ENCODE data around the gene TMEM178A. TPM values are rescaled to one million over a fixed set of nuclear protein-coding genes. Genes with fewer than 3 reads are reported as not detected.

TMEM178A gene
- polyA plus RNA-seq, 1 donor from 2014 or later = 31.8 TPM

DNA sequence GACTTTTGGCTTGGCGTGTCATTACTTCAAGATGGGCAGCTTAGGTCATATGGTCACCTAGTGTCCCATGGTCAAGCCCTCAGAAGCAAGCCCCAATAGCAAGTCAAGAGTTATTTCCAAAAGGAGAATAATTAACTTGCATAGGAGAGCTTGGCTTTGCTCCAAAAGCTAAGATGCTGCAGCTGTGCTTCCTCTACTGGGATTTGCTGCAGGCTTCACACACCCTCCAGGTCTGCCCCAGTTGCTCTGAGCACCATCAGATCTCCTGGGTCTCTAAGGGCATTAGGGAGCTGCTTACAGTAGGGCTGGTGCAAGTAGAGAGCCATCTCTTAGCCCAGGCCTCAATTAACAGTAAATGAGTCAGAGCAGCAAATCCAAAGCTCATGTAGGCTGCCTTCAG is 66.8 kb downstream of the TMEM178A start:
- Histone ChIP-seq H3K27me3 (ENCODE audit: insufficient read depth, low read depth, low read length) (no peaks in the 10 kb centered on the region), H3K9me3 (ENCODE audit: low read length) (no peaks in the 10 kb centered on the region), H3K27ac (ENCODE audit: low read length) (no peak overlapping the region), H3K9me2 (ENCODE audit: insufficient read depth, low read length) (no peaks in the 10 kb centered on the region), H2AFZ (ENCODE audit: low read depth, low read length) (no peak overlapping the region), H3K36me3 (ENCODE audit: insufficient read depth, low read length) (peaks cover 4% of the 10 kb centered on the region), H3F3A (ENCODE audit: insufficient read depth, low read length, poor library complexity, severe bottlenecking) (no peaks in the 10 kb centered on the region), H4K20me1 (ENCODE audit: insufficient read depth) (no peaks in the 10 kb centered on the region), H3K9ac (ENCODE audit: low read length) (no peak overlapping the region), H3K4me3 (ENCODE audit: low read length) (no peak overlapping the region), H3K4me2 (ENCODE audit: low read length) (no peak overlapping the region), H3K79me2 (replicated peaks; ENCODE audit: insufficient read depth, low read length) (no peaks in the 10 kb centered on the region)
- TF ChIP-seq POLR2AphosphoS5 (IDR thresholded peaks at IDR 0.05) (no peak), MXI1 (conservative IDR thresholded peaks at IDR 0.05; ENCODE audit: poor library complexity, severe bottlenecking) (no peak), REST (IDR thresholded peaks at IDR 0.05; ENCODE audit: borderline replicate concordance) (no peak), SMC3 (conservative IDR thresholded peaks at IDR 0.05; ENCODE audit: poor library complexity) (no peak), TAF1 (IDR thresholded peaks at IDR 0.05; ENCODE audit: low read depth) (no peak), EZH2 (IDR thresholded peaks at IDR 0.05; ENCODE audit: borderline replicate concordance, insufficient read depth, low read length, poor library complexity, severe bottlenecking) (no peak), RAD21 (conservative IDR thresholded peaks at IDR 0.05) (no peak), EP300 (conservative IDR thresholded peaks at IDR 0.05; ENCODE audit: poor library complexity, severe bottlenecking) (no peak), CTCF (IDR thresholded peaks at IDR 0.05; ENCODE audit: poor library complexity, severe bottlenecking) (no peak)

DNA sequence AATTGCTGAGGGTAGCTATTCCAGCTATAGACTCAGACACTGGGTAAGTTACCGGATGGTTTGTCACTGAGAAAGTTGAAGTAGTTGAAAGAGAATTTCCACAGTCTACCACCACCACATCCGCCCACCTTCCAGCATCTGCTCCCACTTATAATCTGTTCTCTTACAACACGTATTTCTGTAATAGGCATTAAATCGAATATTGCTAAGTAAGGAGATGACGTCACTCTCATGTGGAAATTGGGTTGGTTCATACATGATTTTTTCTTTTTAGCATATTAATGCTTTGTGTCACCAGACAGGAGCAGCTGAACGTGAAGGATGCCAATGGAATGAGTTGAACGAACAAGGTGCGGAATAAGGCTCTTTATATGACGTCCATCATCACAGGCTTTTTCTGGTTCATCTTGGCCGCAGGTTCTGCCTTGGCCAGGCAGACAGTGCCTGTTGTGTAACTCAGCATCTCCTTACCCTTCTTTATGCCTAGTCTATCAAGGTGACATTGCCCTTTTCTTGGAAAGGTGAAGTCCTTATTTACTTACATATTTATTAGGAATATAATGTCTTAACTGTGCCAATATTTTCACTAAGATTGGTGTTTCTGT is 67.5 kb downstream of the TMEM178A start:
- Histone ChIP-seq H4K20me1 (ENCODE audit: insufficient read depth) (no peaks in the 10 kb centered on the region), H3K36me3 (ENCODE audit: insufficient read depth, low read length) (peaks cover 4% of the 10 kb centered on the region), H3K9ac (ENCODE audit: low read length) (no peak overlapping the region), H3K27me3 (ENCODE audit: insufficient read depth, low read depth, low read length) (no peaks in the 10 kb centered on the region), H3K9me3 (ENCODE audit: low read length) (no peaks in the 10 kb centered on the region), H3K9me2 (ENCODE audit: insufficient read depth, low read length) (no peaks in the 10 kb centered on the region), H3K27ac (ENCODE audit: low read length) (no peak overlapping the region), H3K4me3 (ENCODE audit: low read length) (no peak overlapping the region), H2AFZ (ENCODE audit: low read depth, low read length) (no peak overlapping the region), H3K79me2 (replicated peaks; ENCODE audit: insufficient read depth, low read length) (no peaks in the 10 kb centered on the region), H3F3A (ENCODE audit: insufficient read depth, low read length, poor library complexity, severe bottlenecking) (no peaks in the 10 kb centered on the region), H3K4me2 (ENCODE audit: low read length) (no peak overlapping the region)
- no peak for TF ChIP-seq EZH2 (IDR thresholded peaks at IDR 0.05; ENCODE audit: borderline replicate concordance, insufficient read depth, low read length, poor library complexity, severe bottlenecking)
